IPS-NIHi11 (cell line): ENCODE measurements around the gene GNAQ.

ENCODE experiments used
- DNase-seq: peaks from one replicate; pipeline ENCODE4 v3.0.0; 2012; ENCODE audit warnings: mixed read lengths, low spot score

Gene GNAQ

DNA sequence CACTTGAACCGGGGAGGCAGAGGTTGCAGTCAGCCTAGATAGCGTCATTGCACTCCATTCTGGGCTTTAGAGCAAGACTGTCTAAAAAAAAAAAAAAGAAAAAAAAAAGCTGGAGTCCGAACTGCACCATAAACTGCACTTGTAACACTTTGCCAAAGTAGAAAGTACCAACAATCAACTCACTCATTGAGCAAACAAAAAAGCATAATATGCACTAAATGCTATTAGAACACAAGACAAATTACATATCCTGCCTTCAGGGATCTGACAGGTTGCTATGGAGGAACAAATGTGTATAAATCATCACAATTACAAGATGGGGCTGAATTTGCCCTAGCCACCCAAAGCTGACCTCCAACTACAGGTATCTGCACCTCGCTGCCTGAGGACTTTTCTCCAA is 27.9 kb downstream of the GNAQ start:
- no peak for DNase-seq

DNA sequence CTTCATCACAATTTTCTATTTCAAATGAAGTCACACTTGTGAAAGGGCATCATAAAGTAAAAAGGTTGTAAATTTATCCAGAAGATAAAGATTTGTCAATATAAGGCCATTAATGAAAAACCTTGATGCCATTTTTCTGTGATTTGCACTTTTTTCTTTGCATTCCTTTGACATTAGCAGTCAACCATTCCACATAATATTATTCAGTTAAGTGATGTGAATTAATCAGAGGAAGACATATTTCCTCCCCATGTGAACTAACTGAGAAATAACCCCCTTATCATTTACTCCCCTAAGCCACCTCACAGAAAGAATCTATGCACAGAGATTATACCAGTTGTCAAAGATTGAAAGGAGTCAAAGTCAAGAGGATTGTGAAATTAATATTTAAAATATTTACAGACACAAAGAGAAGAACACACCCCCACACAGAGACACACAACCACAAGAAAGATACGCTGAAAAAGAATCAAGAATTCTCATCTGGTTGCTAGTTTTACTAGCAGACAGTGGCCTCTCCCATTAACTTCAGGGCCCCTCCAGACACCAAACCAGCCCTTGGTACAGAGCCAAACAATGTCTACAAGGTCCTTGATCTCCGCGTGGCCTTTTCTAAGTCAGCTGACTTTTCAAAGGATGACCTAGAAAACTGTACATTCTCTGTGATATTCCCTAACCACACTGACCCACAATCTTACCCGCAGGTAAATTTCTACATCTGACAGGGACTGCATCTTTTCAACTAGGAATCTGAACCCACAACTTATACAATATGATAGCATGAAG is 29.5 kb downstream of the GNAQ start:
- no peak for DNase-seq

GRCh38 chr9:78000221-78000620 is 31.4 kb downstream of the GNAQ start:
- DNase-seq: no peak

DNA sequence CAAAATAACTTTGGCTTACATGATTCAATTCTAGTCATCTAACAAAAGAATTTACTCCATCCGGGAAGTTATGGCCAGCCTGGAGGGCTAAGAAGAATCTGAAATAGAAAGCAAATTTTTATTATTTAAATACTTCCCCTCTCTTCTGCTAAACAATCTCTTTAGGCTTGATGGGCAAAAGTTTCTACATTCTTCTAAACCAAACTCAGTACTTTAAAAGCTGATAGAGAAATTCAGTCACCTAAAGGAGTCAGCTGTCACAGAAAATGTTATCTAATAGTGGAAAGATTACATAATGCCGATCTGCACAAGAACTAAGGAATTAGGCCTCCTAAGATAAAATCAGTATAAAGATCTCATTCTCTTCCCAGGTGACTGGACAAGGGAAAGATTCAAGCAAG is 32.4 kb downstream of the GNAQ start:
- DNase-seq: no peak

- DNase-seq: no peak
These were observed 33.9 kb downstream of the GNAQ start for GRCh38 chr9:77997611-77998284.

DNA sequence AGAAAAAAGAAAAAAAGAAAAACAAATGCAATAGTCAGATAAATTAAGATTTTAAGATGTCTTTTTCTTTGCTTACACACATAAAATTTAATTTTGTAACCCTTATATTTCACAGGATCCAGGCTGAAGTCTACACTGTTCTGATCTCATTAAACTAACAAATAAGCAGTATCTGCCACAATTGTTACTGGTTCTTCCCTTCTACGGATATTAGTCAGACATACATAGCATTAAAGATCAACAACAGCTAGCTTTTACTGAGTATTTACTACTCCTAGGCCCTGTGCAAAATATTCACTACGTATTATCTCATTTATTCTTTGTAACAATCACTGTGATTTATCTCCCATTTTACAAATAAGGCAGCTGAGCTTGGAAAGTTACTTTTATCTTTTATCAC is 34.9 kb downstream of the GNAQ start:
- DNase-seq: no peak

GRCh38 chr9:77991191-77991590 is 40.4 kb downstream of the GNAQ start:
- no peak for DNase-seq

DNA sequence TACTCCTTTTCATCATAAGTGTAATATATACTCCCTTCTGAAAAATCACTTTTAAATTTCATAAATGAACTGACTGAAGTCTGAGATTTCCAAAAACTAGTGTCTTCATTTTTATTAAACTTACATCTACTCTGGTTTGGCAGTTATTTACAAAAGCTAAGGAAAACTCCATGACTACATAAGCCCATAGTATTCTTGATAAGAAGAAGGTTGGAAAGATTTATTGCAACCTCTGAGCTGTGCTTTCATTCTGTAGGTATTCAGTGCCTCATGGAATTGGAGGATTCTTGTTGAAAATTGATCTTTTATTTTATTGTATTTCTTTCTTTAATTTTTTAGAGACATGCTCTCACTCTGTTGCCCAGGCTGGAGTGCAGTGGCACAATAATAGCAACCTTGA is 41.7 kb downstream of the GNAQ start:
- DNase-seq: no peak

DNA sequence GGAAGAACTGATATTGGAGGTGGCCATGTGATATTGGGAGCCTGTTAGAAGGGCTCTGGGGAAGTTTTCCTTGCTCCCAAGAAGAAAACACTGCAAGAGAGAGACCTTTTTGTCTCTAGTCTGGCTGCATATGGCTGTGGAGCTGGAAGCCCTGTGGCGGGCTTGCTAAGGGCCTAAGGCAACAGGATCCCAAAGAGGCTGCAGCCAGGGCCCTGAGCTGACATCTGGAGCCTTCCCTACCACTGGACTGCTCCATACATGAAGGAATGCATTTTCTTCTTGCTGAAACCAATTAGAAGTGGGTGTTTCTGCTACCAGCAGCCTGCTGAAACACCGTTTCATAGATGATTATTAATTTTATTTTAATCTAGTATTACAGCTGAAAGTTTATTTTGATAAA is 42.2 kb downstream of the GNAQ start:
- DNase-seq: peak; percentile 16

DNA sequence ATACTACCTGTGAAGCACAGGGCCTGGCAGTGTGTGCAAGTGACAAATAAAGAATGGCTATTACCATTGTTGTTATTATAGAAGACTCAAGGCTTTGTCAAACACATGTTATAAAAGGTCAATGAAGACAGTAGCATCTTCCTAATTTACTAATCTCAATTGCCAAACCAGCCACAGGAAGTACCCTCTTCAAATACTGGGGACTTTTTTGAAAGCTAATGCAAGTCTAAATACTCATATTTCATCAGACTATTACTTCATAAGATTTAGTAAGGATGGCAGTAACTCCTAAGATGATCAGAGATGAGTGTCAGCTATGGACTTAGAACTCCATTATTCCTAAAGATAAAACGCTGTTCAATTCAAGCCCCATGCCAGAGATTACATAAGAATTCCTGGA is 43.0 kb downstream of the GNAQ start:
- no peak for DNase-seq

DNA sequence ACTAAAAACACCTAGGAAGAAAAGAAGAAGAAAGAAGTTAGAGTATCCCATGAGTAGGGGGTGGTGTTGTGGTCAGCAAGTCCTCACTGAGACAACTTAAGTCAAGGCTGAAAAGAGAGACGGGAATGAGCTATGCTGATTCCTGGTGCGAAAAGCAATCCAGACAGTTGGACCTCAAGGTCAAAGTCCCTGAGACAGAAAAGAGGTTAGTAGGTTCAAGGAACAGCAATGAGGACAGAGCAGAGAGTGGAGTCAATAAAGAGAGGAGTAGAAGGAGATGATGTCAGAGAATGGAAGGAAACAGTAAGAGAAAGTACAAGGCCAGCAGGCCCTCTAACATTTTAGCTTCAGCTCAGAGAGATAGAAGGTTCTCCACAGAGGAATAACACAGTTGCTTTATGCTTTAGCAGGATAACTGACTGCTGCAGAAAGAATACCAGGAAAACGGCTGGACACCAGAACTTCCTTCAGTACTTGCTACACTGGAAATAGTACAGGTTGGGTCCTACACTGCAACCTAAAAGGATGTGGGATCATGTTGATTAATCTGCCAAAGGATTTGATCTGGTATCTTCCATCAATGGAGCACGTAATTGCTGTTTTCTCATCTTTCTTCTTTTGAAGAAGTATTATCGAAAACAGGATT is 43.6 kb downstream of the GNAQ start:
- DNase-seq: no peak

- no peak for DNase-seq
These were observed 44.4 kb downstream of the GNAQ start for GRCh38 chr9:77987081-77987656.

GRCh38 chr9:77985996-77986395 is 45.6 kb downstream of the GNAQ start:
- DNase-seq: no peak

DNA sequence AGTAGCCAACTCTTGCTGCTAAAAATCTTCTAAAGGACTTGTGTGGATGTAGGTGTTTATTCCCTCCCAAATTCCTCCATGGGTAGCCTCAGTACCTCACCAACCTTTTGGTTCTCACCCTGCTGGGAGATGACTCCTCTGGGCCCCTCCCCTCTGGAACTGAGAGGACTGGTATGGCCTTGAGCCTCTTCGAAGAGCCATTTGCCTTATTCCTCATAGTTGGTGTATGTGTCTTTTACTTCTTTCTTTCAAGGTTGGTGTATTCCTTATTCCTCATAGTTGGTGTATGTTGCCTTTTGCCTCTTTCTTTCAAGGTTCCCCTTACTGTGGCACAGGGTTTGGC is 48.3 kb downstream of the GNAQ start:
- DNase-seq: no peak

- no peak for DNase-seq
These were observed 48.9 kb downstream of the GNAQ start for GRCh38 chr9:77982581-77983319.

GRCh38 chr9:77981907-77982306 is 49.7 kb downstream of the GNAQ start:
- no peak for DNase-seq

GRCh38 chr9:77981332-77981731 is 50.3 kb downstream of the GNAQ start:
- DNase-seq: no peak

- no peak for DNase-seq
These were observed 51.0 kb downstream of the GNAQ start for GRCh38 chr9:77980622-77981021.

DNA sequence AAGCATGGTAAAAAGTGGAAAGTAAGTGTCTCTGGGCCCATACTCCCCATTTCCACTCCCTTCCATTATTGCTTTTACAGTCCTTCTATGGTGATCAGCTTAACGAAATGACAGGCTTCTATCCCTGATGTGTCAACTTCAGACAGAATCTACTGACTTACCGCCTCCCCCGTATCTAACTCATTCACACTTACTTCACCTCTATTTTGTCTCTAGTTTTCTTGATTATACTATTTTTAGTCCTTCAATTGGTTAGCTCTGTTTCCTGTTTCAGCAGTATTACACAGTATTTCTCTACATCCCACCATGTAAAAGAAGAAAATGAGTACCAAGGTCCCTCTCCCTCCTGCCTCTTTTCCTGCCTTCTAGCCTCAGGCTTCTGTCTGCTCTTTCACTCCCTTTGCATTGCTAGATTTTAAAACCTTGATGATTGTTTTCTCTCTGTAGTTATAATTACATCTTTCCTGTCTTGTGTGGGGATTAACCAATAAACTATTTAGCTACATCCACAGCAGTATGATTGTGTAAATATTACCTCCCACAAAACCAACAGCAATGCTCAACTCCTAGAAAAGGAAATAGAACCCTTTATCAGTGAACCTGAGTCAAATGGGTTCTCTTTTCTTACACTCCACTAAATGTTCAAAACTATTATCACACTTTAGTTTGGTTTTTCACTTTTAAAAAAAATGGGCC is 53.4 kb downstream of the GNAQ start:
- no peak for DNase-seq

DNA sequence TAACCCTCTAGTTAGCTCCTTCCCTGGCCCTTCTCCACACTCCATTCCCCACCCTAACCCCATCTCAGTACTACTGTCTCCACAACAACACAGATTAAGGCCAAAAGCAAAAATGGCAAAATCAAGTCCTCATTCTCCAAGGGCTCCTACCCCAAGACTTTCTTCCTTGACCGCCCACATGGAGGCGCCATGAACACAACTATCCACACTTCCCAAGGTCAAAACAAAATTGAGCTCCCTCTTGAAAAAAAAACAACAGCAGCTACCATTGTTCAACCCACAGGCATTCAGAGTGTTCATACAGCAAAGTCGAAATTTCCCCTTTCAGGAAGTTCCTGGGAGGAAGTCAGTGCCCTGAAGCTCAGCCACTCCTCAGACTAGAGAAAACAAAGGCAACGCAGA is 54.4 kb downstream of the GNAQ start:
- peak; percentile 49 for DNase-seq

DNA sequence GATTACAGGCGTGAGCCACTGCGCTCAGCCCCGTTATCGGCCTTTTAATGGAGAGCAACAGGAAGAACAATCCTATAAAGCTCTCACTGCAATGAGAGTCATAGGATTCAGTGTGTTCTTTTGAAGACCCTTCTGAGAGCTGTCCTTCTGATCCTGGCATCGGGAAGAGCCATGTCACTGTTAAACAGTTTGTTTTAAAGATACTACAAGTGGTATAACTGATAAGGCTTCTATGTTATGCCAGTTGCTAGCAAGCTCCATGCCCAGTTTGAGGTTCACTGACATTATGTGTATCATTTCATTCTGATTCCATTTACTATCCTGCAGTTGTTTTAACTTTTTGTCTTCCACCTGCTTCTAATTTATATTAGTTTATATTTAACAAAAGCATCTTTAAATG is 55.8 kb downstream of the GNAQ start:
- no peak for DNase-seq

GRCh38 chr9:77975036-77975435 is 56.6 kb downstream of the GNAQ start:
- no peak for DNase-seq
